ENCODE data around the gene FYCO1.

GRCh38 chr3:46007280-46007679 is 11.7 kb upstream of the FYCO1 start:
- TF ChIP-seq CTCF (conservative IDR thresholded peaks at IDR 0.05), result no peak
- no peak for TF ChIP-seq EZH2 (IDR thresholded peaks at IDR 0.05; ENCODE audit: low read depth)
